ENCODE results near the gene ENDOU.

ENDOU gene

GRCh38 chr12:47722941-47723631 lies 2.2 kb downstream of the ENDOU start:
- DNase-seq (ENCODE audit: low read depth in 2 of 2), result no peak
- H3K4me3 ChIP-seq (replicated peaks in 1 of 2; ENCODE audit: low read depth in 2 of 2, low read length in 2 of 2), result no peak overlapping the region
- TF ChIP-seq CTCF (IDR thresholded peaks at IDR 0.05; ENCODE audit: low read depth, low read length), result no peak

GRCh38 chr12:47722136-47722834 lies 3.0 kb downstream of the ENDOU start:
- TF ChIP-seq CTCF (IDR thresholded peaks at IDR 0.05; ENCODE audit: low read depth, low read length), result no peak
- DNase-seq (ENCODE audit: low read depth in 2 of 2), result no peak
- H3K4me3 ChIP-seq (replicated peaks in 1 of 2; ENCODE audit: low read depth in 2 of 2, low read length in 2 of 2), result no peak overlapping the region

- no peak for TF ChIP-seq CTCF (IDR thresholded peaks at IDR 0.05; ENCODE audit: low read depth, low read length)
- H3K4me3 ChIP-seq (replicated peaks in 1 of 2; ENCODE audit: low read depth in 2 of 2, low read length in 2 of 2), result no peak overlapping the region
- DNase-seq (ENCODE audit: low read depth in 2 of 2), result no peak
Observed at GRCh38 chr12:47721431-47721973, 3.8 kb downstream of the ENDOU start.

DNA sequence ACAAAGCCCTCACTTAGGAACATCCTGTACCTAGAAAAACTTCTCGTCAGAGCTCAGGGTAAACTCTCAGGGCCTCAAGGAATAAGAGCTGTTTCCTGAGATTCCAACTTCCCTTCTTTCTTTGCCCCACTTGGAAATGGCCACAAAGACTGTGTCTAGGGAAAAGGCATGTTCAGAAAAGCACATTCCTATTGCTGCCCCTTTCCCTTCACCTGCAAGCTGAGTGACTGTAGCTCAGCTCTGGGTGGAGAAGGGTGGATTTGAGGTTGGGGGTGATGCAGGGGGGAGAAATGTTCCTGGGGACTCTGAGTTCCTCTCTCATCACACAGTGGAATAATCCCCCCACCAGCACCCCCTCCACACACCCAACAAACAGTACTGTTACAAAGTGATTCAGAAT lies 6.8 kb downstream of the ENDOU start:
- DNase-seq (ENCODE audit: low read depth in 2 of 2), result no peak
- H3K4me3 ChIP-seq (replicated peaks in 1 of 2; ENCODE audit: low read depth in 2 of 2, low read length in 2 of 2), result no peak overlapping the region
- no peak for TF ChIP-seq CTCF (IDR thresholded peaks at IDR 0.05; ENCODE audit: low read depth, low read length)

DNA sequence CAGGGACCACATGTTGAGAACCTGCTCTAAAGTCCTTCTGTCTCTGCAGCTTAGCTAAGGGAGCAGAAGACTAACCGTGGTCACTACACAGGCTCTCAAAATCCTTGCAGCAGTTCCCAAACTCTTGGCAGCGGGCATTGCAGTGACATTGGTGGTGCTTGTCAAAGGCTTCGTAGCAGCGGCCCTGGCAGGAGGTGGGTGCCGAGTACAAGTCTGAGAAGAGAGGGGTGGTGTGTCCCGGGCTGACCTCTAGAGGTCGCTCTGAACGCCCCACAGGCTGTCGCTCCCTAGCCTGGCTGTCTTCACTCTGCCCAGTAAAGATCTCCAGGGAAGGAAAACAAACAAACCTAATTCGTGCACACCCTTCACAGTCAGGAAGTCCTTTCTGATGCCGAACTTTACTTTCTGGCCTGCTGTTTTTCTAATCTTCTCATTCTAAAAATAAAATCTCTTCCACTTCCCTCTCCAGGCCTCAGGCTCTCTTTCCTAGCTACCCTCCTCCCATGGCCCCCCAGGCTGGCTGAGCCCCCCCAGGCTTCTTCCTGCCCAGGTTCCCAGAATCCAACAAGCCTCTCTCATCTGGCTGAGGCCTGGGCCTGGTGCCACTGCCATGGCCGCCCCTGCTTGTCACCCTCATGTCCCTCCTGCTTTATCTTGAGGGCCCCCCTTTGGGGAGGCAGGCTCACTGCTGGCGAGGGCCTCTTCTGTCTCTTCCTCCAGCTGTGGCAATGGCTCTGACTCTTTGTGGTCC lies 7.7 kb downstream of the ENDOU start:
- H3K4me3 ChIP-seq (replicated peaks in 1 of 2; ENCODE audit: low read depth in 2 of 2, low read length in 2 of 2), result no peak overlapping the region
- peak; percentile 93 for TF ChIP-seq CTCF (IDR thresholded peaks at IDR 0.05; ENCODE audit: low read depth, low read length)
- DNase-seq (ENCODE audit: low read depth in 2 of 2), result peak; percentile 91 to 95

- DNase-seq (ENCODE audit: low read depth in 2 of 2), result no peak
- H3K4me3 ChIP-seq (replicated peaks in 1 of 2; ENCODE audit: low read depth in 2 of 2, low read length in 2 of 2), result no peak overlapping the region
- TF ChIP-seq CTCF (IDR thresholded peaks at IDR 0.05; ENCODE audit: low read depth, low read length), result no peak
Observed at GRCh38 chr12:47717046-47717442, 8.2 kb downstream of the ENDOU start.
